ENCODE measurements around the gene TTBK2. TPM values are rescaled to one million over a fixed set of nuclear protein-coding genes. Genes with fewer than 3 reads are reported as not detected.

The TTBK2 gene
- total RNA-seq, 1 experiment from 2014 or later: 17.2 TPM

DNA sequence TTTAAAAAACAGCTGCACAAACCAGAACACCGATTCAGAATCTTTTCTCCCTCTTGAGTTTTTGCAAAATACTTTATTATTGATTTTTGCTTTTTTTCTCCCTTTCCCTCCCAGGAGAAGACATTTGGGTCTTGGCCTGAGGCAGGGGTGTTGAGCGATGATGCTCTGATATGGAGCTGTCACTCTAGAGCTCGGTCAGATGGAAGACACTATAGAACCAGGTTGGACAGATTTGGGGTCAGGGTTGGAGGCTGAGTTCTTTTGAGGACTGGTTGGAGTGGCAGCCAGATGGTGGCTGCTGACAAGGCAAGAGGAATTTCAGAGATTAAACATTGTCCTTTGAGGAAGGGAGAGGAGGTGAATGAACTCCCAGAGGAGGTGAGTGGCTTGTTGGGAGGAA, 200.5 kb downstream of the TTBK2 start:
- Histone ChIP-seq H3K27me3 (ENCODE audit: control insufficient read depth, insufficient read depth, low read length) (no peaks in the 10 kb centered on the region), H3K27ac (ENCODE audit: low read length) (no peak overlapping the region), H3K4me3 (ENCODE audit: low read depth in 2 of 2, low read length in 2 of 2) (no peak overlapping the region), H3K36me3 (ENCODE audit: control insufficient read depth, insufficient read depth, low read length) (no peaks in the 10 kb centered on the region; the same call in none of the 2 replicates), H3K4me1 (ENCODE audit: control insufficient read depth, insufficient read depth, low read length) (no peaks in the 10 kb centered on the region), H3K9me3 (ENCODE audit: control insufficient read depth, insufficient read depth, low read depth, low read length) (no peaks in the 10 kb centered on the region)
- ATAC-seq (no peak), DNase-seq (ENCODE audit: low read depth, low spot score) (no peak)
- no peak for TF ChIP-seq POLR2AphosphoS5 (IDR thresholded peaks at IDR 0.05; ENCODE audit: low read depth, low read length)
- no peak for TF ChIP-seq REST (IDR thresholded peaks at IDR 0.05; ENCODE audit: insufficient read depth in 1 of 2, low read depth in 2 of 2, low read length in 1 of 2)
- no peak for TF ChIP-seq SIN3A (IDR thresholded peaks at IDR 0.05; ENCODE audit: borderline replicate concordance, insufficient read depth, low read depth, low read length)
- TF ChIP-seq TCF7L2 (IDR thresholded peaks at IDR 0.05; ENCODE audit: low read depth, low read length): no peak
- no peak for TF ChIP-seq CTCF (IDR thresholded peaks at IDR 0.05)
- BruUV-seq (replicated peaks): no TSS peak
- in situ Hi-C loops (cut with HindIII; ENCODE audit: low pct_unique_long_range_greater_than_20kb, low sequenced_read_pairs): no loop called here
- POLR2A ChIA-PET: no interaction called here
- CTCF ChIA-PET: no interaction called here
- intact Hi-C loops (cut with micrococcal nuclease; ENCODE audit: unreplicated experiment): no loop called here

DNA sequence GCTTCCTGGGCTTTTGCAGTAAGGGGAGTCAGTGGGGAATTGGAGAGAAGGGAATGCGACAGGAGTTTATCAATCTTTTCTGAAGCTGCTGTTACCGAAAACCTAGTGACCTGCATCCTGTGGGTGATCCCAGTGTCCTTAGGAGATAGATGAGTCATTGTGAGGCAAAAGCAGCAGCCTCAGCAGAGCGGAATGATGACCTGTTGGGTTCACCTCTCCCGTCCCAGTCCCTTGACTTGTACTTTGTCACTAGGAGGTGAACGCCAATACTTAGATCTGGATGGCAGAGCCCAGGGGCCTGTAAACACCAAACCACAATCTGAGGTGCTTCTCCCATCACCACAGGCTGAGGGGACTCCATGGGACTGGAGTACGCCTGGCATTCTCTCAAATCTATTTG, 201.5 kb downstream of the TTBK2 start:
- ChIA-PET POLR2A (interaction anchor here (0.6 kb wide), 1 partner anchor 241 kb away, joined by 3 read pairs; no protein-coding TSS in a partner anchor), CTCF (interaction anchor here (1.3 kb wide), 1 partner anchor 13 kb away, joined by 3 read pairs; no protein-coding TSS in a partner anchor)
- DNase-seq (ENCODE audit: low read depth, low spot score) (no peak), ATAC-seq (peak; percentile 14; the same call in 1 of the 2 replicates)
- H3K36me3 ChIP-seq (ENCODE audit: control insufficient read depth, insufficient read depth, low read length): no peaks in the 10 kb centered on the region; the same call in none of the 2 replicates
- H3K4me3 ChIP-seq (ENCODE audit: low read depth in 2 of 2, low read length in 2 of 2): no peak overlapping the region
- in situ Hi-C loops (cut with HindIII; ENCODE audit: low pct_unique_long_range_greater_than_20kb, low sequenced_read_pairs) (no loop called here), intact Hi-C loops (cut with micrococcal nuclease; ENCODE audit: unreplicated experiment) (no loop called here)
- no TSS peak for BruUV-seq (replicated peaks)
- H3K4me1 ChIP-seq (ENCODE audit: control insufficient read depth, insufficient read depth, low read length): no peaks in the 10 kb centered on the region
- TF ChIP-seq POLR2AphosphoS5 (IDR thresholded peaks at IDR 0.05; ENCODE audit: low read depth, low read length) (no peak), TCF7L2 (IDR thresholded peaks at IDR 0.05; ENCODE audit: low read depth, low read length) (no peak), SIN3A (IDR thresholded peaks at IDR 0.05; ENCODE audit: borderline replicate concordance, insufficient read depth, low read depth, low read length) (no peak), CTCF (IDR thresholded peaks at IDR 0.05) (no peak), REST (IDR thresholded peaks at IDR 0.05; ENCODE audit: insufficient read depth in 1 of 2, low read depth in 2 of 2, low read length in 1 of 2) (no peak)
- H3K27me3 ChIP-seq (ENCODE audit: control insufficient read depth, insufficient read depth, low read length): no peaks in the 10 kb centered on the region
- no peaks in the 10 kb centered on the region for H3K9me3 ChIP-seq (ENCODE audit: control insufficient read depth, insufficient read depth, low read depth, low read length)
- H3K27ac ChIP-seq (ENCODE audit: low read length): no peak overlapping the region

All from Panc1 (cell line).